ENCODE data around the gene RAPGEF5. TPM values are rescaled to one million over a fixed set of nuclear protein-coding genes. Genes with fewer than 3 reads are reported as not detected.

Gene RAPGEF5
- total RNA-seq, 4 donors from 2014 or later = 26.5 to 76.6 (median 39.3) TPM

- no peaks in the 10 kb centered on the region for H3K9me3 ChIP-seq
- intact Hi-C loops (cut with DNase I) = no loop called here
- no peak for DNase-seq
- TF ChIP-seq, protein P1, sequence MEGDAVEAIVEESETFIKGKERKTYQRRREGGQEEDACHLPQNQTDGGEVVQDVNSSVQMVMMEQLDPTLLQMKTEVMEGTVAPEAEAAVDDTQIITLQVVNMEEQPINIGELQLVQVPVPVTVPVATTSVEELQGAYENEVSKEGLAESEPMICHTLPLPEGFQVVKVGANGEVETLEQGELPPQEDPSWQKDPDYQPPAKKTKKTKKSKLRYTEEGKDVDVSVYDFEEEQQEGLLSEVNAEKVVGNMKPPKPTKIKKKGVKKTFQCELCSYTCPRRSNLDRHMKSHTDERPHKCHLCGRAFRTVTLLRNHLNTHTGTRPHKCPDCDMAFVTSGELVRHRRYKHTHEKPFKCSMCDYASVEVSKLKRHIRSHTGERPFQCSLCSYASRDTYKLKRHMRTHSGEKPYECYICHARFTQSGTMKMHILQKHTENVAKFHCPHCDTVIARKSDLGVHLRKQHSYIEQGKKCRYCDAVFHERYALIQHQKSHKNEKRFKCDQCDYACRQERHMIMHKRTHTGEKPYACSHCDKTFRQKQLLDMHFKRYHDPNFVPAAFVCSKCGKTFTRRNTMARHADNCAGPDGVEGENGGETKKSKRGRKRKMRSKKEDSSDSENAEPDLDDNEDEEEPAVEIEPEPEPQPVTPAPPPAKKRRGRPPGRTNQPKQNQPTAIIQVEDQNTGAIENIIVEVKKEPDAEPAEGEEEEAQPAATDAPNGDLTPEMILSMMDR (IDR thresholded peaks at IDR 0.05) = no peak
- no peak for TF ChIP-seq POLR2A (IDR thresholded peaks at IDR 0.05)
- H3K4me1 ChIP-seq = no peaks in the 10 kb centered on the region
- no peak overlapping the region for H3K27ac ChIP-seq
- no peaks in the 10 kb centered on the region for H3K36me3 ChIP-seq
- H3K27me3 ChIP-seq = no peaks in the 10 kb centered on the region
- WGBS, 2 donors = 95 to 97% methylated on average over 1 of the region's 1 CpG
- no peak overlapping the region for H3K4me3 ChIP-seq (replicated peaks in 1 of 3)
Measured at GRCh38 chr7:22255342-22255741, 101.6 kb downstream of the RAPGEF5 start.

GRCh38 chr7:22252936-22253536, 103.9 kb downstream of the RAPGEF5 start:
- DNase-seq = no peak
- H3K27me3 ChIP-seq = no peaks in the 10 kb centered on the region
- H3K36me3 ChIP-seq = no peaks in the 10 kb centered on the region
- WGBS, 2 donors = 76 to 77% methylated on average over 7 of the region's 7 CpGs
- H3K9me3 ChIP-seq = no peaks in the 10 kb centered on the region
- TF ChIP-seq POLR2A (IDR thresholded peaks at IDR 0.05) = no peak
- TF ChIP-seq, protein P1 (IDR thresholded peaks at IDR 0.05) = no peak
- no peak overlapping the region for H3K27ac ChIP-seq
- H3K4me3 ChIP-seq (replicated peaks in 1 of 3) = no peak overlapping the region
- intact Hi-C loops (cut with DNase I) = no loop called here
- no peaks in the 10 kb centered on the region for H3K4me1 ChIP-seq

DNA sequence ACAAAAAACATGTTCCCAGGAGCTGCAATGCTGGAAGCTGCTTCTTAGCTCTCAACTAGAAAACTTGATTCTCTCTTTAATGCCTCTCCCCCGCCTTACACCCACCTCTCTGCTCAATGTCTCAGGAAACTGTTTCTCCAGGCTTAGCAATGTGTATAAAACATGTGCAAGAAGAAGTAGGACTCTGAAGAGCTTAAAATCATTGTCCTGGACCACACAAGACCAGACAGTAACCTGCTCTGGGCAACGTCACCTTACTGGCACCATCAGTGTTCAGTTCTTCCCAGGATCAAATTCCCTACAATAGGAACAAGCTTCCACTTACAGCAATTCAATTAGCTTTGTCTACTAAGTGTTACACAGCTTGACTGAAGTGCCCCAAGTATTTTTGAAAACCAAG, 104.9 kb downstream of the RAPGEF5 start:
- no peaks in the 10 kb centered on the region for H3K9me3 ChIP-seq
- WGBS, 2 donors = 81 to 93% methylated on average over 2 of the region's 2 CpGs
- intact Hi-C loops (cut with DNase I) = no loop called here

GRCh38 chr7:22251281-22251680, 105.7 kb downstream of the RAPGEF5 start:
- no peak overlapping the region for H3K4me3 ChIP-seq (replicated peaks in 1 of 3)
- TF ChIP-seq, protein P1 (IDR thresholded peaks at IDR 0.05) = no peak
- TF ChIP-seq POLR2A (IDR thresholded peaks at IDR 0.05) = no peak
- intact Hi-C loops (cut with DNase I) = no loop called here
- no peaks in the 10 kb centered on the region for H3K4me1 ChIP-seq
- H3K9me3 ChIP-seq = no peaks in the 10 kb centered on the region
- DNase-seq = no peak
- WGBS, 2 donors = 95 to 98% methylated on average over 2 of the region's 2 CpGs
- no peaks in the 10 kb centered on the region for H3K27me3 ChIP-seq
- H3K27ac ChIP-seq = no peak overlapping the region
- no peaks in the 10 kb centered on the region for H3K36me3 ChIP-seq

More for the DNA sequence above, 104.9 kb downstream of the RAPGEF5 start:
- H3K27ac ChIP-seq = no peak overlapping the region
- no peaks in the 10 kb centered on the region for H3K4me1 ChIP-seq
- H3K36me3 ChIP-seq = no peaks in the 10 kb centered on the region
- no peaks in the 10 kb centered on the region for H3K27me3 ChIP-seq
- H3K4me3 ChIP-seq (replicated peaks in 1 of 3) = no peak overlapping the region
- DNase-seq = no peak
- TF ChIP-seq POLR2A (IDR thresholded peaks at IDR 0.05) = no peak
- TF ChIP-seq, protein P1 (IDR thresholded peaks at IDR 0.05) = no peak

GRCh38 chr7:22250390-22250789, 106.6 kb downstream of the RAPGEF5 start:
- intact Hi-C loops (cut with DNase I) = no loop called here
- H3K4me3 ChIP-seq (replicated peaks in 1 of 3) = no peak overlapping the region
- DNase-seq = no peak
- TF ChIP-seq, protein P1 (IDR thresholded peaks at IDR 0.05) = no peak
- no peak for TF ChIP-seq POLR2A (IDR thresholded peaks at IDR 0.05)
- H3K9me3 ChIP-seq = no peaks in the 10 kb centered on the region
- 83 to 87% methylated on average over 4 of the region's 4 CpGs for WGBS, 2 donors
- H3K27me3 ChIP-seq = no peaks in the 10 kb centered on the region
- no peaks in the 10 kb centered on the region for H3K4me1 ChIP-seq
- H3K27ac ChIP-seq = no peak overlapping the region
- no peaks in the 10 kb centered on the region for H3K36me3 ChIP-seq

Measured in thyroid gland (tissue), 4 donors.